SU-DHL-6 (cell line): ENCODE measurements around the gene TMEM127.

Experiments used
- H2AFZ ChIP-seq: fragments of 200-600 bp; sonication (generic); 2 replicates; pipeline ENCODE4 v1.6.1; 2014; ENCODE audit warnings: low read depth, mild to moderate bottlenecking, moderate library complexity, mixed read lengths, antibody characterized with exemption, low read length; ENCODE audit not compliant: severe bottlenecking
- H3F3A ChIP-seq: fragments of 200-600 bp; shearing (Covaris generic); 2 replicates; pipeline ENCODE4 v1.6.0; 2016; ENCODE audit warnings: antibody characterized with exemption, mild to moderate bottlenecking; ENCODE audit not compliant: insufficient read depth
- H3K27ac ChIP-seq: fragments of 200-600 bp; sonication (generic); 2 replicates; pipeline ENCODE4 v1.5.1; 2016; ENCODE audit warnings: low read depth, mild to moderate bottlenecking, low read length, moderate library complexity, mixed read lengths
- H3K27me3 ChIP-seq: fragments of 200-600 bp; sonication (generic), shearing (Covaris generic); 2 replicates; pipeline ENCODE4 v1.6.0; 2014; ENCODE audit warnings: mild to moderate bottlenecking, low read length
- H3K36me3 ChIP-seq: fragments of 200-600 bp; sonication (generic); 2 replicates; pipeline ENCODE4 v1.6.1; 2014; ENCODE audit warnings: mild to moderate bottlenecking, low read length, mixed read lengths
- H3K4me2 ChIP-seq: fragments of 300-600, 200-600 bp; shearing (Covaris generic), sonication (generic); 2 replicates; pipeline ENCODE4 v1.6.0; 2014; ENCODE audit warnings: low read length, low read depth, mild to moderate bottlenecking; ENCODE audit not compliant: poor library complexity, severe bottlenecking
- H3K4me3 ChIP-seq: fragments of 200-600 bp; sonication (generic); 2 replicates; pipeline ENCODE4 v1.5.1; 2014; ENCODE audit warnings: antibody characterized with exemption, low read length, mild to moderate bottlenecking, mixed read lengths; ENCODE audit not compliant: insufficient read depth, poor library complexity, severe bottlenecking
- H3K79me2 ChIP-seq: fragments of 200-600 bp; sonication (generic); 2 replicates; pipeline ENCODE4 v1.6.1; 2014; ENCODE audit warnings: mild to moderate bottlenecking, low read length, moderate library complexity; ENCODE audit not compliant: insufficient read depth
- H3K9ac ChIP-seq: fragments of 200-600 bp; sonication (generic); 2 replicates; pipeline ENCODE4 v1.7.0; 2014; ENCODE audit warnings: mild to moderate bottlenecking, low read length
- H3K9me2 ChIP-seq: fragments of 200-600 bp; sonication (generic); replicated peaks from 2 replicates; pipeline ENCODE4 v1.6.1; 2014; ENCODE audit warnings: low read length; ENCODE audit not compliant: insufficient read depth
- H3K9me3 ChIP-seq: fragments of 200-600 bp; sonication (generic); 2 replicates; pipeline ENCODE4 v1.6.1; 2014; ENCODE audit warnings: low read length, mixed read lengths; ENCODE audit not compliant: insufficient read depth
- H4K20me1 ChIP-seq: fragments of 200-600 bp; sonication (generic); 2 replicates; pipeline ENCODE4 v1.6.1; 2014; ENCODE audit warnings: low read depth, mild to moderate bottlenecking, antibody characterized with exemption, low read length, moderate library complexity, mixed read lengths
- CTCF ChIP-seq: fragments of 200-600 bp; sonication (generic); IDR thresholded peaks from one replicate; pipeline ENCODE4 v1.5.1; 2017; ENCODE audit warnings: antibody characterized with exemption, mild to moderate bottlenecking, low read length, moderate library complexity; ENCODE audit not compliant: insufficient read depth, poor library complexity, severe bottlenecking
- EZH2phosphoT487 ChIP-seq: fragments of 200-600 bp; sonication (generic), shearing (Covaris generic); conservative IDR thresholded peaks from 2 replicates; pipeline ENCODE4 v1.6.1; 2018; ENCODE audit warnings: mild to moderate bottlenecking, antibody characterized with exemption, low read length, moderate library complexity, mixed read lengths

TMEM127 gene

GRCh38 chr2:96241227-96241626 lies 24.6 kb downstream of the TMEM127 start:
- Histone ChIP-seq H2AFZ (no peak overlapping the region), H3K9me2 (no peaks in the 10 kb centered on the region), H3F3A (no peaks in the 10 kb centered on the region), H3K79me2 (no peaks in the 10 kb centered on the region), H3K4me2 (peak overlapping the region; percentile 48), H3K36me3 (no peaks in the 10 kb centered on the region), H3K9me3 (no peaks in the 10 kb centered on the region), H3K4me3 (no peak overlapping the region), H3K9ac (0 out of 2 replicates have a peak overlapping the region, but pooled peaks have one; percentile 35), H3K27ac (peak overlapping the region; percentile 52), H3K27me3 (no peaks in the 10 kb centered on the region), H4K20me1 (no peaks in the 10 kb centered on the region)
- TF ChIP-seq EZH2phosphoT487 (no peak), CTCF (no peak)

- H3K27ac ChIP-seq, result no peak overlapping the region
Observed at GRCh38 chr2:96240341-96241038, 25.3 kb downstream of the TMEM127 start.

GRCh38 chr2:96239745-96240264 lies 26.0 kb downstream of the TMEM127 start:
- H3K79me2 ChIP-seq, result no peaks in the 10 kb centered on the region
- no peak overlapping the region for H3K27ac ChIP-seq
- no peaks in the 10 kb centered on the region for H3K9me3 ChIP-seq
- no peak overlapping the region for H2AFZ ChIP-seq
- H3K36me3 ChIP-seq, result no peaks in the 10 kb centered on the region
- H3K9ac ChIP-seq, result no peak overlapping the region
- TF ChIP-seq CTCF (no peak), EZH2phosphoT487 (no peak)
- H3K4me3 ChIP-seq, result no peak overlapping the region
- H3K27me3 ChIP-seq, result no peaks in the 10 kb centered on the region
- no peaks in the 10 kb centered on the region for H3F3A ChIP-seq
- H3K9me2 ChIP-seq, result no peaks in the 10 kb centered on the region
- H3K4me2 ChIP-seq, result no peak overlapping the region
- H4K20me1 ChIP-seq, result no peaks in the 10 kb centered on the region

More at GRCh38 chr2:96240341-96241038, 25.3 kb downstream of the TMEM127 start:
- Histone ChIP-seq H3F3A (no peaks in the 10 kb centered on the region), H4K20me1 (no peaks in the 10 kb centered on the region), H3K4me2 (no peak overlapping the region), H3K36me3 (no peaks in the 10 kb centered on the region), H3K9me2 (no peaks in the 10 kb centered on the region), H2AFZ (no peak overlapping the region), H3K9me3 (no peaks in the 10 kb centered on the region), H3K27me3 (no peaks in the 10 kb centered on the region), H3K4me3 (no peak overlapping the region), H3K9ac (no peak overlapping the region), H3K79me2 (no peaks in the 10 kb centered on the region)
- TF ChIP-seq EZH2phosphoT487 (no peak), CTCF (no peak)
